ENCODE data around the gene SLC25A43.

DNA sequence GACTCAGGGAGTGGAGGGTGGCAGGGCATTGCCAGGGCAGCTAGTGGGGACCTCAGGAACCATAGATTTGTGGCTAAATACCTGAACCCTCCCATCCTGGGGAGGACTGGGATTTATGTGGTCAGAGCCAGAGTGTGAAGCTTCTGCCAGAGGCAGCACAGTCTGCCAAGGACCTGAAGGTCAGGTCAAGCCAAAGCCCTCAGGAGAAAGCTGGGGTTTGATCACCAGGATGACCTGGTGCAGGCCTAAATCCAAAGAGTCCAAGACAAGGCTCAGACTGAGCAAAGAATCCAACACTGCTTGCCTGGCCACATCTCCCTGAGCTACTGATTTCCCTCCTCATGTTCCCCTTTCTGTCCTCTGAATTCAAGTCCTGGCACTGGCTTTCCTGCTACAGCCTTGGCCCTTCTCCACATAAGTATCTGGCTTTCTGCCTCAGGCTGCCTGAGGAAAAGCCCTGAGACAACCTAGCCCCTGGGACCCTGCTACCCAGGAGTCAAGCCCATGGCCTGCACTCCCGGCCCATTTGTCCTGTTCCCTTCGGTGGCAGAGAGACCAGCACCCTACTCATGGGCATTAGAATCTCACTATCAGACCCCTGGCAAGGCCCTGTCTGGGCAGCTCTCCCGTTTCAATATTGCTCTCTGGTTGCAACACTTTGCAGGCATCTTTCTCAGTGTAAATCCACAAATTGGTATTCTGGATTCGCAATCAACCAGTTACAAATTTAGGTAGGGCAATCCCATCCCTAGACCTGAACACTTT, 39.3 kb upstream of the SLC25A43 start:
- TF ChIP-seq, protein P1, sequence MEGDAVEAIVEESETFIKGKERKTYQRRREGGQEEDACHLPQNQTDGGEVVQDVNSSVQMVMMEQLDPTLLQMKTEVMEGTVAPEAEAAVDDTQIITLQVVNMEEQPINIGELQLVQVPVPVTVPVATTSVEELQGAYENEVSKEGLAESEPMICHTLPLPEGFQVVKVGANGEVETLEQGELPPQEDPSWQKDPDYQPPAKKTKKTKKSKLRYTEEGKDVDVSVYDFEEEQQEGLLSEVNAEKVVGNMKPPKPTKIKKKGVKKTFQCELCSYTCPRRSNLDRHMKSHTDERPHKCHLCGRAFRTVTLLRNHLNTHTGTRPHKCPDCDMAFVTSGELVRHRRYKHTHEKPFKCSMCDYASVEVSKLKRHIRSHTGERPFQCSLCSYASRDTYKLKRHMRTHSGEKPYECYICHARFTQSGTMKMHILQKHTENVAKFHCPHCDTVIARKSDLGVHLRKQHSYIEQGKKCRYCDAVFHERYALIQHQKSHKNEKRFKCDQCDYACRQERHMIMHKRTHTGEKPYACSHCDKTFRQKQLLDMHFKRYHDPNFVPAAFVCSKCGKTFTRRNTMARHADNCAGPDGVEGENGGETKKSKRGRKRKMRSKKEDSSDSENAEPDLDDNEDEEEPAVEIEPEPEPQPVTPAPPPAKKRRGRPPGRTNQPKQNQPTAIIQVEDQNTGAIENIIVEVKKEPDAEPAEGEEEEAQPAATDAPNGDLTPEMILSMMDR (IDR thresholded peaks at IDR 0.05), result no peak
- TF ChIP-seq POLR2A (IDR thresholded peaks at IDR 0.05), result no peak

All from thyroid gland (tissue), 4 donors.